DMS 273 treated with DMSO at 0.1 percent for 48 hours (cell line): ENCODE data around the gene PALB2.
A peak's percentile ranks its signal among the peaks of the same experiment; 100 is the strongest.
"Not testable (repeated sequence)": the region's sequence is repeated elsewhere in the genome, so short reads cannot be mapped to it uniquely, and the experiment has no call there.

Experiments used
- DNase-seq: peaks from one replicate; lab custom pipeline; 2025; lab: John Stamatoyannopoulos, UW

PALB2 gene

DNA sequence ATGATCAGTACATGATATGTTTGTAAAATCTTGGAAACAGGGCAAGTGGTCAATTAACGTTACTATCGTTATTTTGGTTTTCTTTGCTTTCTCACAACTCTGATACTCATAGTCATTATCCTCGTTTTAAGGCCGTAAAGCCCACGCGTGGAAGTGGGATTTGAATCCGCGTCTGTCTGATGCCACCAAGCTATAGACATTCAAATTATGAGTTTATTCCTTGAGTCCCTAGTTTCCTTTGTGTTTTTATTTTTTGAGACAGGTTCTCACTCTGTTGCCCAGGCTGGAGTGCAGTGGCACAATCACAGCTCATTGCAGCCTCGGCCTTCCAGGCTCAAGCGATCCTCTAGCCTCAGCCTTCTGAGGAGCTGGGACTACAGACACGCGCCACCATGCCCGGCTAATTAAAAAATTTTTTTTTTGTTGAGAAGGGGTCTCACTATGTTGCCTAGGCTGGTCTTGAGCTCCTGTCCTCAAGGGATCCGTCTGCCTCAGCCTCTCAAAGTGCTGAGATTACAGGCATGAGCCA is 1.2 kb upstream of the PALB2 start:
- DNase-seq = no peak

DNA sequence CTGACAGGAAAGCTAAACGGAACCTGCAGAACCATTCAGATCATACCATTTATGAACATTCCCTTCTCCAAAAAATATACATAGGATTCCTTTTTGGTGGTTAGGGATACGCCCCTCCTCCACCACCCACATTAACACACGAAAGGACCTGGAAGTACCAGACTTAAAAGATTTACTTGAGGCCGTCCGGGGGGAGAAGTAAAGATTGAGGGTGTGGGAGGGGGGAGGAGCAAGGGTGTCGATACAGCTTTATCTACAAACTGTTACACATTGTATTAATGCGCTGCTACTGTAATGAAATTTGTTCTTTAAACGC is 537 bp downstream of the PALB2 start:
- DNase-seq = no peak

DNA sequence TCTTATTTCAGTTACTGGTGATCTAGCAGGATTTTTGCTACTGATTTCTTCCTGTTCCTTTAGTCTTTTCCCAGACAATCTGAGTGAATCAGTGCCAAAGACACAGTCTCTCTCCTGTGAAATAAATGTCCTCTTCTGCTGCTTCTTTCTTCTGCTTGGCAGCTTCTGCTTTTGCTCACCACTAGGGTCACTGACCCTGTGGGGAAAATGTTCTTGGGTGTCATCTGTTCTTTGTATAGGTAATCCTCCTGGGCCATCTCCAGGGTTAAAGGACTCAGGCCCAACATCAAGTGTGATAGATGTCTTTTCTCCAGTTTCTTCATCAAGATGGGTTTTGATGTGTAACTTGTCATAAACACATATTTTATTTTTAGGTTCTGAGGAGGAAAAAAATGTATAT is 5.2 kb downstream of the PALB2 start:
- no peak for DNase-seq

DNA sequence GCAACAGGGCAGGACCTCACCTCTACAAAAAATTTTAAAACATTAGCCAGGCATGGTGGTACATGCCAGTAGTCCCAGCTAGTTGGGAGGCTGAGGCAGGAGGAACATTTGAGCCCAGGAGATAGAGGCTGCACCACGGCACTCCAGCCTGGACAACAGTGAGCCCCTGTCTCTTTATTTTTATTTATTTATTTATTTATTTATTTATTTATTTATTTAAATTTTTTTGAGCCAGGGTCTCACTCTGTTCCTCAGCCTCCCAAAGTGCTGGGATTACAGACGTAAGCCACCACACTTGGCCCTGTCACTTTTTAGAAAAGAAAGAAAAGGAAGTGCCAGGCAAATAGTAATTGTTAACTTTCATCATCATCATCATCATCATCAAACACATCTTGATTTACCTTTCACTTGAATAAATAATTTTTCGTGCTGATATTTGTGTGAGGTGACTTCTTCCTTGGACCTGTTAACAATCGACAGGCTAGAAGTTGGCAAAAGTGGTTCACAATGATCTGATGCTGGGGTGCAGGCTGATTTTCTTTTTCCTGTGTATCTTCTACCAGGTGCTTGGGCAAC is 6.6 kb downstream of the PALB2 start:
- DNase-seq = no peak

DNA sequence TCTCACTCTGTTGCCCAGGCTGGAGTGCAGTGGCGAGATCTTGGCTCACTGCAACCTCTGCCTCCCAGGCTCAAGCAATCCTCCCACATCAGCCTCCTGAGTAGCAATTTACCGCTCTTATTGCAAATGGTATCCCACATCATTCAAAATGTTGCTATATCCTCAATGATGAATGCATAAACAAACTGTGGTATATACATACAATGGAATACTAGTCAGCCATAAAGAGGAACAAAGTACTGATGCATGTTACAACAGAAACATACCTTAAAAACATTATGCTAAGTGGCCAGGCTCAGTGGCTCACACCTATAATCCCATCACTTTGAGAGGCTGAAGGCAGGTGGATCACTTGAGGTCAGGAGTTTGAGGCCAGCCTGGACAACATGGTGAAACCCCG is 9.2 kb downstream of the PALB2 start:
- not testable (repeated sequence) for DNase-seq

DNA sequence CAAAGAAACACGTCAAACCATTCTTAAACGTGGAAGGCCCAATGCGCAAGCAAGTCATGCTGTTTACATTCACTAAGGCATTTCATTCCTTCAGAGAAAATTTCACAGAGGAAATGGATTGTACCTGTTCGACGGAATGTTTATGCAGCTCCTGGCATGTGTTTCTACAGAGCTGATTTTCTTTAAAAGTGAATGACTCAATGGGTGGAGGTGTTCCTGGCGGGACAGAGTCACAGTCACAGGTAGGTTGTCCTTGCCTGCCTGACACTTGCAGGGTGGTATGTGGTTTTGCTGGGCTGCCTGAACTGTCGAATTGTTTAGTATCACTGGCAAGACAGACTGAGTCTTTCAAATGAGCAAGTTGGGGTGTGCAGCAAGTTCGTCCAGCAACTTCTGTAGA is 11.6 kb downstream of the PALB2 start:
- no peak for DNase-seq

DNA sequence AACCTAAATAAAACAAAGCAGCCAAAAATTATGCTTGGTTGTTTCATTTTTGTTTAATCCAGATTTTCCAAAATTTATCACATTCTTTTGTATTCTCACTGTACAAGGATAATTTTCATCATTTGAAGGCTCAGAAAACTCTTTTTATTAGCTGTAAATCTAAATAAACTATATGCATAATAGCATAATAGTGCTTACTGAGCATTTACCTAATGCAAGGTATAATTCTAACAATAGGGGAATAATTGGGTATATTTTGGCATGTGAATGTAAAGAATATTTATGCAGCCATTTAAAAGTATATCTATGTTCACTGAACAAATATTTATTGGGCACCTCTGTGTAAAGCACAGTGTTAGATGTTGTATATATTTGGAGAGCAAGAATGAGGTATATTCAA is 17.0 kb downstream of the PALB2 start:
- DNase-seq = no peak

DNA sequence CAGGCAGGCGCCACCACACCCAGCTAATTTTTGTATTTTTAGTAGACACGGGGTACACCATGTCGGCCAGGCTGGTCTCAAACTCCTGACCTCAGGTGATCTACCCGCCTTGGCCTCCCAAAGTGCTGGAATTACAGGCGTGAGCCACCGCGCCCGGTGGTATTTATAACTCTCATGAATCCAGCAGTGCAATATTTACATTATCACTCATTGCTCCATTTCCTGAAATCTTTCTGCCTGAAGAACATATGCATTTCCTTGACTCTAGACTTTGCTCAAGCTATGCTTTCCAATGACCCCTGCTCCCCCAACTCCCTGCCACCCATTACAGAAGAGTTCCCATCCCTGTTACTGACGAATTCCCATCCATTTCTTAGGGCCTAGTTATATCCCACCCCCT is 25.3 kb downstream of the PALB2 start:
- no peak for DNase-seq

DNA sequence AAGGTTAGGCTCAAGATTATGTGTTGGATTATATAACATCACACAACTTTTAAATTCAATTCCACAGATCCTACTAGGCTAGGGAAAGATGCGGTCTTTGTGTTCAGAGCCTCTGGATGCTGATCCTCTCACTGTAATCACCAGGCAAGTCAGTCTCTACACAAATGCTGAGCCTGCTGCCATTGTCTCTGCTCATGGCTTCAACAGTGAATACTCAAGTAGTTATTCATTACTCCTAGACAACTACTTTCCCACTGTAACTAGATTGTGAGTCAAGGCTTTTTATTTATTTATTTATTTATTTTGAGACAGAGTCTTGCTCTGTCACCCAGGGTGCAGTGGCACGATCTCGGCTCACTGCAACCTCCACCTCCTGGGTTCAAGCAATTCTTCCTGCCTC is 29.2 kb downstream of the PALB2 start:
- DNase-seq = no peak

DNA sequence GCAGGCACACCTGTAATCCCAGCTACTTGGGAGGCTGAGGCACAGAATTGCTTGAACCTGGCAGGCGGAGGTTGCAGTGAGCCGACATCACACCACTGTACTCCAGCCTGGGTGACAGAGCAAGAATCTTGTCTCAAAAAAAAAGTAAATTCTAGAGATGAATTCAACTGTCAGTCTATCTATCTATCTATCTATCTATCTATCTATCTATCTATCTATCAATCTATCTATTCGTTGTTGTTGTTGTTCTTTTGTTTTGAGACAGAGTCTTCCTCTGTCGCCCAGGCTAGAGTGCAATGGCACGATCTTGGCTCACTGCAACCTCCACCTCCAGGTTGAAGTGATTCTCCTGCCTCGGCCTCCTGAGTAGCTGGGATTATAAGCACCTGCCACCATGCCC is 30.2 kb downstream of the PALB2 start:
- not testable (repeated sequence) for DNase-seq

DNA sequence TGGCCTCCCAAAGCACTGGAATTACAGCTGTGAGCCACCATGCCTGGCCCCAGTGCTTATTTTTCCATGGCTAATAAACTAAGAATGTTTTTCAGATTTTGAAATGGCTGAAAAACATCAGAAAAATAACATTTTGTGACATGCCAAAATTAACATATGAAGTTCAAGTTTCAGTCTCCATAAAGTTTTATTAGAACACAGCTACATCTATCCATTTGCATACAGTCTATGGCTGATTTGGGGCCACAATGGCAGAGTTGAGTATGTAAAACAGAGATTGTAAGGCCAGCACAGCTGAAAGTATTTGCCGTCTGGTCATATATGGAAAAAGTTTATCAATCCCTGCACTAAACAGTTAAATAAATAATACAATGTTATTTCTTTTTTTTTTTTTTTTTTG is 31.2 kb downstream of the PALB2 start:
- DNase-seq = no peak

DNA sequence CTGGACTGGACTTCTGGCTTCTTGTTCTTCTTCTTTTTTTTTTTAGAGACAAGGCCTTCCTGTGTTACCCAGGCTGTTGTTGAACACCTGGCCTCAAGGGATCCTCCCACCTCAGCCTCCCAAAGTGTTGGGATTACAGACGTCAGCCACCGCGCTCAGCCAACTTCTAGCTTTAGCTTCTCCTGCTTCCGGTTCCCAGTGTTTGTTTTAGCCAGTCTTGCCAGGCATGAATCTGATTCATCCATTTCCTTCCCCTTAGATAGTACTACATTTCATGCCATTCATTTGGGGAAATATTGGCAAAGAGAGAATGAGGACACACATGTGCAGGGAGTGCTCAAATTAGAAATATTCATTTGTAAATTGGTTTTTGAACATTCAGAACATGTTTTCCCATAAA is 32.9 kb downstream of the PALB2 start:
- DNase-seq = no peak

DNA sequence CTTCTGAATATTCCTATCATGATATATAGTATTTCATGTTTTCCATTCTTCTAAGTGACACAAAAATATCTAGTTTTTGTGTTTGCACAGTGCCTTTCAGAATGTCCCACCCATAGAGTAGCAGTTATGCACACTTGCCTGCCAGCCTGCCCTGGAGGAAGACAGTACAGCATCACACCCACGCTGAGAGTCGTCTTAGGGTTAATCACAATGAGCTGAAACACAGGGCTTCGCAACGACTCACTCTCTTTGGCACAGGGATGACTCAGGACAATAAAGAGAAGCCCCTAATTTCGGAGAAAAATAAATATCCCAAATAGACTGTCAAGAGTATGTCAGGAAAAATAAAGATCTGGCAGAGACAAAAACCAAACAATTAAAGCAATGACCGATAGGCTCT is 33.4 kb downstream of the PALB2 start:
- DNase-seq = no peak

DNA sequence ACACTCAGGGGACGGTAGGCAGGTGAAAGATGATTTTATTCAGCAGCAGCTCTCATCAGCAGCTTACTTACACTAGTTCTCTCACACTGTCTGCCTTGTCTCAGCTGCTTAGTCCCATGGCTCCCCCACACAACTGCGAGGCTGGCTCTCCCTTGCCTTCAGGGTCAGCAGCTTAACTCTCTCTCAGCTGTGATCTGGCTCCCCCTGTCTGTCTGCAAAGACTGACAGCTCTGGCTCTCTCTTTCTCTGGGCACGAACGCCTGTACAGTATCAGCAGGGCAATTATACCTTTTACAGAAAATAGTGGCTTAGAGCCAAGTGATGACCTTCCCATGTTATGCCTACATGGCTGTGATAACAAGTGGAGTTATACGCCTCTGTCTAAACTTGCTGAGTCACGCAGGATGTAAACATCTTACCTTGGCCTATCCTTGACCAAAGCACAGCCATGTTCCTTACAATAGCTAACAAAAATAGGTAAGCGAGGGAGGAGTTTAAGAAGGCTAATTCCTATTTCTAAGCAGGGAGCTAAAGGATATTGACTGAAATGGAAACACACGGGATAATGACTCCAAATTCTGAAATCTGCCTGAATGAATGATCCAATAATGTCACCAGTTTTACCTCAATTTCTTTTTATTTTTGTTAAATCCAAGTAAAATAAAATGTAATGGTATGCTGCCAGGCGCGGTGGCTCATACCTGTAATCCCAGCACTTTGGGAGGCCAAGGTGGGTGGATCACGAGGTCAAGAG is 43.9 kb downstream of the PALB2 start:
- peak; percentile 8 for DNase-seq

DNA sequence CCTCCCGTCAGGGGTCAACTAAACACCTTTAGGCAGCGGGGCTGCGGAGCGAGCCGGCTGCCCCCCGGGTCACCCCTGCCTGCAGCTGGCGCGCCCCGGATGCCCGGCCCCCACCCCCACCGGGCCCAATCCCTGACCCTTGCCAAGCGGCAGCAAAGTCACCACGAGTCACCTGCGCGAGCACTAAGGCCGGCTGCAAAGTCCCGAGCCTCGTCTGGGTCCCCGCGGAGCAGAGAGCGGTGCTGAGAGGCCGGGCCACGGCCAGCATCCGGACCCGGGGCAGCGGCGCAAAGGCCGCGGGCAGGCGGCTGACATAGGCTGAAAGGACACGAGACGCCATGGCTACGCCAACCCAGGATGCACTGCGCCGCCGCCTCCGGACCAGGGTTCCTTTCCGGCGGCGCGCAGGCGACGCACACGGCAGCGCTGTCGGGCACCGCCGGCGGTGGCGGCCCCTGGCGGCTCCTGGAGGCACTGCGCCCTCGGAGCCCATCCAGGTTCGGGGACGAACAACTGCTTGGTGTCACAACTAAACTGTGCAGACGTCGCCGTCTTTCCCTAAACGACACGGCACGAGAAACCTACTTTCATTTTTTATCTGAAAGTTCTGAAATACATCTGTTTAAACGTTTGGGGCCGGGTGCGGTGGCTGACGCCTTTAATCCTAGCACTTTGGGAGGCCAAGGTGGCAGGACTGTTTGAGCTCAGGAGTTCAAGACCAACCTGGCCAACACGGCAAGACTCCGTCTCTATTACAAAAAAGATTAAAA is 45.0 kb downstream of the PALB2 start, which contains the start of gene NDUFAB1:
Gene NDUFAB1 (minus strand): TSS at position 366 of the 770 bp plus-strand sequence. CDS start 26 bp downstream, at position 340.
- DNase-seq = peak; percentile 42

DNA sequence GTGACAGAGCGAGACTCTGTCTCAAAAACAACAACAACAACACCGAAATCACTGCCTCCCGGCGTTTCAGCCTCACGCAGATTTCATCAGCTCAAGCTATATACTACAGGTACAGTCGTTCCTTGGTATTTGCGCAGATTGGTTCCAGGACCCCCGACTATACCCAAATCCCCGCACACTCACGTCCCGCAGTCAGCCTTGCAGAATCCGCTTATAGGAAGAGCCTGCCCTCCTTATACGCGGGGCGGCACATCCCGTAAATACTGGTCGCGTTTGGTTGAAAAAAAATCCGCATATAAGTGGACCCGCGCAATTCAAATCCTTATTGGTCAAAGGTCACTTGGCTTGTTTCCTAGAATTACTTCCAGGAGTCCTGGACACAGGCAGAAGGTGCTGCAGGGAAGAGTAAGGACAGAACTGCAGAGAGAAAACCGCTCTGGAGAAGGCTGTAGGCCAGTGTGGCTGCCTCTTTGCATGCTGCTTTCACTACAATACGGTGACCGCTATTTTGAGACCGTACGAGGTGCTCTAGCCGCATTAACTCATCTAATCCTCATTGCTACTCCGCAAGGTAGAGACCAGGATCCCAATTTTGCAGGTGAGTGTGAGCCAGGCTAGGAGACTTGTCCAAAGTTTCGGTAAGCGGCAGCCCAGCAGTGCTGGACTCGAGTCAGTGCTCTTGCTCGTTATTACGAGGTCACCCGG is 45.7 kb downstream of the PALB2 start:
- DNase-seq = no peak

DNA sequence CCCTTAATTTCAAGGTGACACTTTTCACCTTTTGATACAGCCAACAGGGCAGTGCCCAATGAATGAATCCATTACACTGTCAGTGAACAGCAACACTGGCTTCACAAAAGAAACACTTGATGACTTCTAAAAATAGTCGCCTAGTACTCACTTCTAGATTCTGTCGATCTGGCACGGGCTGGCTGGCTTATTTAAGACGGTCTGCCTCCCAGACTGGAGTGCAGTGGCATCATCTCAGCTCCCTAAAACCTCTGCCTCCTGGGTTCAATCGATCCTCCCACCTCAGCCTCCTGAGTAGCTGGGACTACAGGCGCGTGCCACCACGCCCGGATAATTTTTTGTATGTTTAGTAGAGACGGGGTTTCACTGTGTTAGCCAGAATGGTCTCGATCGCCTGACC is 46.9 kb downstream of the PALB2 start:
- no peak for DNase-seq

DNA sequence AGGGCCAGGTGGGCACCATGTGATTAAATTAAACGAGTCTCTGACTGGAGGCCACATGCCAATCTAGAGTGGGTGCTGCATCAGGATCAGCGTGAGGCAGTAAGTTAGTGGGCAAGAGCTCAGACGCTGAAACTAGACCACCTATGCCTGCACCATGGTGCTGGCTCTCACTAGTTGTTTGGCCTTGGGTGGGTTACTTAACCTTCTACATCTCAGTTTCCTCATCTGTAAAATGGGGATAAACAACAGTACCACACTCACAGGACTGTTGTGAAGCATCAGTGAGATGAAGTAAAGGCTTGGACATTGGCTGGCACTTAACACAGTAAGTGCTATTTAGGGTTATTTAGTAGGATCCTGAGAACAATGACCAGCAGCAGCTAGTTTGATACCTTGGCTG is 50.9 kb downstream of the PALB2 start:
- DNase-seq = no peak

DNA sequence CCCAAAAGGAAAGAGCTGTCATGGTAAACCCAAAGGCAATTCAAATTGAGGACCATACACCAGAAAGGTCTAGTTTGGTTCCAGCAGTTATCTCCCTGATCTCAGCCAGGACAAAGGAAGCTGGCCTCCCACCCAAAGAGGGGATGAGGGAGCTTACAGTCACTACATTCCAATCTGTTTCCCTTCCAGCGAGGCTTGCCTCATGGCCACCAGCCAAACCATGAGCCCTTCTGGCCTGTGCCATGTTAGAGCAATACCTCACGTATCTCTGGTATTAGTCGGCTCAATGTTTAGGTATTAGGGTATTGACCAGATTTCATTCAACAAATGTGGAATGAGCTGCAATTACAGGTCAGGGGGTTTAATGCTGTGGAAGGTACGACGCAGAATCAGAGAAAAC is 53.4 kb downstream of the PALB2 start:
- no peak for DNase-seq

DNA sequence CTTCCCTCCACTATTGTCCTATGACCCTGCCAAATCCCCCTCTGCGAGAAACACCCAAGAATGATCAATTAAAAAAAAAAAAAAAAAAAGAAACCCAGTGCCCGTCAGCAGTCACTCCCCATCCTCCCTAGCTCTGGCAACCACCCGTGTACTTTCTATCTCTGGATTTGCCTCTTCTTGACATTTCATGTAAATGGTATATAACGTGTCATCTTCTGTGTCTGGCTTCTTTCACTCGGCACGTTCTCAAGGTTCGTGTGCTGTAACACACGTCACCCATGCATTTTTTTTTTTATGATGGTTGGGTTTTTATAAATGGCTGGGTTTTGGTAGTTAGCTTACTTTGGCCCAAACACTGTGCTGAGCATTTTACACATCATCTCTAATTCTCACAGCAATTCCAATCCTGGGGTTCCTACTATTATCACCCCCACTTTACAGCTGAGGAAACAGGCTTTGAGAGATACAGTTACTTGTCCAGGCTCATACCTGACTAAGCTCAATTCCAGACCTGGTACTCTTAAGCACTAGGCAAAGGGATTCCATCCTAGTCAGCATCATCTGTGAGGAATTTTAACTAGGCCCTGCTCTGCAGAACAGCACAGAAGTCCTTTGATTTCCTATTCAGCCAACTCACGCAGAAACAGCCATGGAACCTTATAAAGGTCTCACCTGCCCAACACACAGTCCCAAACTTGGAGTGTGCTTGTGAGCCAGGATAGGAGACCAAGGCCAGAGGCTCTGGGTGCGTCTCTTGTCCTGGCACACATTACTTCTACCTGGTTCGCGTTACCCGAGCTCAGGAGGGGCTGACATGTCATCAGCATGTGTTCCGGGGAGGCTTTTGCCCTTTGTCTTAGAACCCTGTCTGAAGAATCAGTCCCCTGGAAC is 56.7 kb downstream of the PALB2 start:
- DNase-seq = no peak

DNA sequence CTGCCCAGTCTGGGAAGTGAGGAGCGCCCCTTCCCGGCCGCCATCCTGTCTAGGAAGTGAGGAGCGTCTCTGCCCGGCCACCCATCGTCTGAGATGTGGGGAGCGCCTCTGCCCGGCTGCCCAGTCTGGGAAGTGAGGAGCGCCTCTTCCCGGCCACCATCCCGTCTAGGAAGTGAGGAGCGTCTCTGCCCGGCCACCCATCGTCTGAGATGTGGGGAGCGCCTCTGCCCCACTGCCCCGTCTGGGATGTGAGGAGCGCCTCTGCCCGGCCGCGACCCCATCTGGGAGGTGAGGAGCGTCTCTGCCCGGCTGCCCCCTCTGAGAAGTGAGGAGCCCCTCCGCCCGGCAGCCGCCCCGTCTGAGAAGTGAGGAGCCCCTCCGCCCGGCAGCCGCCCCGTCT is 57.8 kb downstream of the PALB2 start:
- DNase-seq = not testable (repeated sequence)
